Measurements from ENCODE around the gene USP6.
A peak's percentile ranks its signal among the peaks of the same experiment; 100 is the strongest.
"Not testable (repeated sequence)": the region's sequence is repeated elsewhere in the genome, so short reads cannot be mapped to it uniquely, and the experiment has no call there.

Gene USP6

GRCh38 chr17:5184288-5184687, 68.5 kb downstream of the USP6 start:
- peaks cover 40% of the 10 kb centered on the region for H3K36me3 Mint-ChIP-seq
- H3K27ac Mint-ChIP-seq: no peak overlapping the region
- ATAC-seq: peak; percentile 74
- H3K4me3 Mint-ChIP-seq: no peak overlapping the region
- peaks cover 6% of the 10 kb centered on the region for H3K4me1 Mint-ChIP-seq
- DNase-seq (ENCODE audit: low spot score in 2 of 2): no peak
- H3K9me3 Mint-ChIP-seq: peaks cover 41% of the 10 kb centered on the region

- peaks cover 40% of the 10 kb centered on the region for H3K36me3 Mint-ChIP-seq
- peaks cover 30% of the 10 kb centered on the region for H3K4me1 Mint-ChIP-seq
- DNase-seq (ENCODE audit: low spot score in 2 of 2) (peak; percentile 92 to 98), ATAC-seq (peak; percentile 99)
- H3K9me3 Mint-ChIP-seq: peaks cover 14% of the 10 kb centered on the region
- H3K27ac Mint-ChIP-seq: peak within 1 kb of the TSS; percentile 93
- peak within 1 kb of the TSS; percentile 87 for H3K4me3 Mint-ChIP-seq
Measured at GRCh38 chr17:5191541-5192417, 75.9 kb downstream of the USP6 start, which contains the start of gene ZNF594. TSS of gene ZNF594 (minus strand) at chr17:5191868. CDS start at chr17:5184256, 7,612 bp downstream.

GRCh38 chr17:5194346-5194745, 78.5 kb downstream of the USP6 start:
- ATAC-seq (no peak), DNase-seq (ENCODE audit: low spot score in 2 of 2) (no peak)
- H3K9me3 Mint-ChIP-seq: peaks cover 7% of the 10 kb centered on the region
- H3K27ac Mint-ChIP-seq: no peak overlapping the region
- peaks cover 19% of the 10 kb centered on the region for H3K36me3 Mint-ChIP-seq
- H3K4me3 Mint-ChIP-seq: no peak overlapping the region
- peaks cover 36% of the 10 kb centered on the region for H3K4me1 Mint-ChIP-seq

- DNase-seq (ENCODE audit: low spot score in 2 of 2) (no peak), ATAC-seq (no peak)
- peak overlapping the region; percentile 63 for H3K27ac Mint-ChIP-seq
- H3K9me3 Mint-ChIP-seq: no peaks in the 10 kb centered on the region
- peaks cover 6% of the 10 kb centered on the region for H3K4me1 Mint-ChIP-seq
- no peak overlapping the region for H3K4me3 Mint-ChIP-seq
- no peaks in the 10 kb centered on the region for H3K36me3 Mint-ChIP-seq
Measured at GRCh38 chr17:5198472-5198871, 82.6 kb downstream of the USP6 start.

- DNase-seq (ENCODE audit: low spot score in 2 of 2): no peak
- H3K36me3 Mint-ChIP-seq: no peaks in the 10 kb centered on the region
- H3K4me1 Mint-ChIP-seq: peaks cover 15% of the 10 kb centered on the region
- no peak for ATAC-seq
- no peaks in the 10 kb centered on the region for H3K9me3 Mint-ChIP-seq
- no peak overlapping the region for H3K27ac Mint-ChIP-seq
- no peak overlapping the region for H3K4me3 Mint-ChIP-seq
Measured at GRCh38 chr17:5200360-5200759, 84.5 kb downstream of the USP6 start.

GRCh38 chr17:5201011-5201410, 85.2 kb downstream of the USP6 start:
- Mint-ChIP-seq H3K36me3 (no peaks in the 10 kb centered on the region), H3K4me3 (no peak overlapping the region), H3K27ac (no peak overlapping the region), H3K4me1 (peaks cover 15% of the 10 kb centered on the region), H3K9me3 (no peaks in the 10 kb centered on the region)
- no peak for DNase-seq (ENCODE audit: low spot score in 2 of 2)
- ATAC-seq: no peak

- Mint-ChIP-seq H3K27ac (no peak overlapping the region), H3K4me1 (peaks cover 10% of the 10 kb centered on the region), H3K36me3 (no peaks in the 10 kb centered on the region), H3K4me3 (no peak overlapping the region), H3K9me3 (no peaks in the 10 kb centered on the region)
- no peak for DNase-seq (ENCODE audit: low spot score in 2 of 2)
- ATAC-seq: no peak
Measured at GRCh38 chr17:5203178-5203907, 87.5 kb downstream of the USP6 start.

- Mint-ChIP-seq H3K36me3 (no peaks in the 10 kb centered on the region), H3K27ac (no peak overlapping the region), H3K9me3 (no peaks in the 10 kb centered on the region), H3K4me3 (no peak overlapping the region), H3K4me1 (peaks cover 10% of the 10 kb centered on the region)
- peak; percentile 82 for ATAC-seq
- no peak for DNase-seq (ENCODE audit: low spot score in 2 of 2)
Measured at GRCh38 chr17:5203908-5204294, 88.1 kb downstream of the USP6 start.

GRCh38 chr17:5209396-5209795, 93.6 kb downstream of the USP6 start:
- Mint-ChIP-seq H3K9me3 (no peaks in the 10 kb centered on the region), H3K4me3 (no peak overlapping the region), H3K4me1 (peaks cover under 1% of the 10 kb centered on the region), H3K36me3 (no peaks in the 10 kb centered on the region), H3K27ac (no peak overlapping the region)
- ATAC-seq (no peak), DNase-seq (ENCODE audit: low spot score in 2 of 2) (no peak)

- no peak overlapping the region for H3K4me3 Mint-ChIP-seq
- H3K4me1 Mint-ChIP-seq: no peaks in the 10 kb centered on the region
- DNase-seq (ENCODE audit: low spot score in 2 of 2) (no peak), ATAC-seq (no peak)
- no peaks in the 10 kb centered on the region for H3K9me3 Mint-ChIP-seq
- no peaks in the 10 kb centered on the region for H3K36me3 Mint-ChIP-seq
- peak overlapping the region; percentile 37 for H3K27ac Mint-ChIP-seq
Measured at GRCh38 chr17:5210091-5210490, 94.3 kb downstream of the USP6 start.

GRCh38 chr17:5210614-5211252, 94.9 kb downstream of the USP6 start:
- Mint-ChIP-seq H3K9me3 (no peaks in the 10 kb centered on the region), H3K4me1 (no peaks in the 10 kb centered on the region), H3K36me3 (no peaks in the 10 kb centered on the region), H3K27ac (peak overlapping the region; percentile 37), H3K4me3 (no peak overlapping the region)
- no peak for ATAC-seq
- no peak for DNase-seq (ENCODE audit: low spot score in 2 of 2)

- DNase-seq (ENCODE audit: low spot score in 2 of 2) (no peak), ATAC-seq (no peak)
- Mint-ChIP-seq H3K9me3 (no peaks in the 10 kb centered on the region), H3K4me3 (no peak overlapping the region), H3K4me1 (no peaks in the 10 kb centered on the region), H3K36me3 (no peaks in the 10 kb centered on the region), H3K27ac (no peak overlapping the region)
Measured at GRCh38 chr17:5211458-5211857, 95.6 kb downstream of the USP6 start.

GRCh38 chr17:5217562-5217961, 101.7 kb downstream of the USP6 start:
- not testable (repeated sequence) for H3K4me3 Mint-ChIP-seq; DNase-seq (ENCODE audit: low spot score in 2 of 2); H3K36me3 Mint-ChIP-seq; H3K9me3 Mint-ChIP-seq; ATAC-seq; H3K27ac Mint-ChIP-seq
- H3K4me1 Mint-ChIP-seq: peaks cover 16% of the 10 kb centered on the region

- H3K4me3 Mint-ChIP-seq: no peak overlapping the region
- ATAC-seq: no peak
- H3K9me3 Mint-ChIP-seq: no peaks in the 10 kb centered on the region
- H3K27ac Mint-ChIP-seq: peak overlapping the region; percentile 48
- no peak for DNase-seq (ENCODE audit: low spot score in 2 of 2)
- H3K4me1 Mint-ChIP-seq: peaks cover 17% of the 10 kb centered on the region
- no peaks in the 10 kb centered on the region for H3K36me3 Mint-ChIP-seq
Measured at GRCh38 chr17:5219536-5219935, 103.7 kb downstream of the USP6 start.

GRCh38 chr17:5220074-5220473, 104.2 kb downstream of the USP6 start:
- Mint-ChIP-seq H3K36me3 (no peaks in the 10 kb centered on the region), H3K4me1 (peaks cover 21% of the 10 kb centered on the region), H3K27ac (peak overlapping the region; percentile 48), H3K4me3 (no peak overlapping the region), H3K9me3 (no peaks in the 10 kb centered on the region)
- DNase-seq (ENCODE audit: low spot score in 2 of 2) (no peak), ATAC-seq (no peak)
